ENCODE data around the gene SYT2.
"Not testable (repeated sequence)": the region's sequence is repeated elsewhere in the genome, so short reads cannot be mapped to it uniquely, and the experiment has no call there.

The SYT2 gene

GRCh38 chr1:202590975-202591411 is 119.3 kb downstream of the SYT2 start:
- Histone ChIP-seq H3K4me3 (ENCODE audit: low read length) (no peak overlapping the region), H3K9ac (ENCODE audit: low read length) (no peak overlapping the region), H3K9me3 (ENCODE audit: control insufficient read depth, low read length) (no peaks in the 10 kb centered on the region), H3K27me3 (ENCODE audit: control insufficient read depth, insufficient read depth, low read length) (no peaks in the 10 kb centered on the region), H3K36me3 (ENCODE audit: control insufficient read depth, insufficient read depth, low read length) (no peaks in the 10 kb centered on the region), H3K4me1 (ENCODE audit: control insufficient read depth, insufficient read depth, low read length) (peaks cover 8% of the 10 kb centered on the region)

DNA sequence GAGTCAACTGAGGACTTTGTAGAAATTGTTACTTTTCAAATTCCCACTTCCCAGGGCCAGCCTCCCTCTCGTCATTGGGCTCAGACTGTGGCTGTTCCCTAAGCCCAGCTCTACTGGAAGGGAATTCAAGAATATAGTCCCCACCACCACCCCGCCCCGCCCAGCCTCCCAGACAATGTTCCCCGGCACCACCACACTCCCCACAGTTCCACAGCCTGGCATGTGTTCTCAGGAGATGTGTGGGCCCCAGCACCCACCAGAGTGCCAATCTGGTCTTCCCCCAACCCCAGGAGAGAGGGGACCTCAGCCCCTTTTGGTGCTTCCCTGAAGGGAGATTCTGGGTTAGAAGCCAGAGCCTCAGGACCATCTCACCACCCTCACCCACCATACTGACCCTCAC is 120.1 kb downstream of the SYT2 start:
- H3K9me3 ChIP-seq (ENCODE audit: control insufficient read depth, low read length), result no peaks in the 10 kb centered on the region
- H3K36me3 ChIP-seq (ENCODE audit: control insufficient read depth, insufficient read depth, low read length), result no peaks in the 10 kb centered on the region
- no peaks in the 10 kb centered on the region for H3K27me3 ChIP-seq (ENCODE audit: control insufficient read depth, insufficient read depth, low read length)
- H3K9ac ChIP-seq (ENCODE audit: low read length), result no peak overlapping the region
- peaks cover 8% of the 10 kb centered on the region for H3K4me1 ChIP-seq (ENCODE audit: control insufficient read depth, insufficient read depth, low read length)
- no peak overlapping the region for H3K4me3 ChIP-seq (ENCODE audit: low read length)

DNA sequence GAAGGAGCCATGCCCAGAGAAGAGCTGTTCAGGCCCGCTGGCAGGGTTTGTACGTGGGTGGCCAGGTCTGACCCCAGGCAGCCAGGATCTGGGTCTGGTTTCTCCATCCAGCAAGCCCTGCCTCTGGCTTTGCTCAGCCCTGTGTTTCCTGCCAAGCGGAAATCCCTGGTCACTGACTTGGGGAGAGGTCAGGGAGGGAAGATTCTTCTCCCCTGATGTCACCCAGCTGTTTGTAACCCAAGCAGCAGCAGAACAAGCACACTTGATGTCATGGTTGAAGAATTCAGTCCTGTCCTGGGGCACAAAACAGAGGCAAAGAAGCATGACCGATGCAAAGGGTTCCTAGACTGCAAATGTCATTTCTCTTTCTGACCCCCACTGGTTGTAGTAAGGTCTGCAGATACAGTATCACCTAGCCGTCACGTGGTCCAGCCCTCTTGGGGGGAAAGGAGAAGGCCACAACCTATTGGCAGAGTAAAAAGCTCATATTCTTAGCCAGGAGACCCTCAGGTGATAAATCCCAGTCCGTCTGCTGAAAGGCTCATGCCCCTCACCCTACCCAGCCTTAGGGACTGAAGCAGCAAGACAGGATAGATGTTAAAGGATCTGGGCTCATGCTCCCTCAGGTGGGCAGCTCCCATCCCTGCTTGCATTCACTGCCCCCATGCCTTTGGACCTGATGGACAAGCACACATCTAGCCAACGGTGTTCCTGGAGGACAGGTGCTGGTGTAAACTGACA is 120.9 kb downstream of the SYT2 start:
- Histone ChIP-seq H3K4me3 (ENCODE audit: low read length) (no peak overlapping the region), H3K9ac (ENCODE audit: low read length) (no peak overlapping the region), H3K9me3 (ENCODE audit: control insufficient read depth, low read length) (no peaks in the 10 kb centered on the region), H3K36me3 (ENCODE audit: control insufficient read depth, insufficient read depth, low read length) (no peaks in the 10 kb centered on the region), H3K27me3 (ENCODE audit: control insufficient read depth, insufficient read depth, low read length) (no peaks in the 10 kb centered on the region), H3K4me1 (ENCODE audit: control insufficient read depth, insufficient read depth, low read length) (peaks cover 8% of the 10 kb centered on the region)

DNA sequence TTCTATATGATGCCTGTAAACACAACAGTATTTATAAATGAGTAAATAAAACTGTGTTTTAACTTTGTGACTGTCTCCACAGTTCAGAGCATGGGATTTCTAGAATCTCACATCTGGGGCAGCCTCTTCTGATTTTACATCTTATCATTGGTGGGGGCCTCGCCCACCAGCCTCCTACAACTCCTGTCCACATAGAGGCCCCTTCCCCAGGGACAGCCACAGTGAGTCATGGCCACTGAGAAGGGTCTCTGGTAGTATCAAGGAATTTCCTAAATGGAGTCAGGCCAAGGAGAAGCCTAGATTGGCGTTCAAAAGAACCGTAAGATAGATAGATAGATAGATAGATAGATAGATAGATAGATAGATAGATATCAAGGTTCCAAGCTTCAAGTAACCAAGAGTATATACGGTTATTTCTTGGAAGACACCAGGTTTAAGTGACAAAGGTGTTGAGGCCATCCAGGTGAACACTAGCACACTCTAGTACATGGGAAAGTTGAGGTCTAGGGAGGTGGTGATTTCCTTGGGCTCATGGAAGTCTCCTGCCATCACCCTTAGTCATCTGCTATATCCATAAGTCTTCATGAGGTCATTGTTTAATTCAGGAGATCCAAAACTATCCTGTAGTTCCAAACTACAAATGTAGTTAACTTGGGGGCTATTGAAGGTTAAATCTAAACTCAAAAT is 121.6 kb downstream of the SYT2 start:
- no peaks in the 10 kb centered on the region for H3K9me3 ChIP-seq (ENCODE audit: control insufficient read depth, low read length)
- no peak overlapping the region for H3K4me3 ChIP-seq (ENCODE audit: low read length)
- H3K36me3 ChIP-seq (ENCODE audit: control insufficient read depth, insufficient read depth, low read length), result no peaks in the 10 kb centered on the region
- no peak overlapping the region for H3K9ac ChIP-seq (ENCODE audit: low read length)
- H3K27me3 ChIP-seq (ENCODE audit: control insufficient read depth, insufficient read depth, low read length), result no peaks in the 10 kb centered on the region
- peaks cover 8% of the 10 kb centered on the region for H3K4me1 ChIP-seq (ENCODE audit: control insufficient read depth, insufficient read depth, low read length)

DNA sequence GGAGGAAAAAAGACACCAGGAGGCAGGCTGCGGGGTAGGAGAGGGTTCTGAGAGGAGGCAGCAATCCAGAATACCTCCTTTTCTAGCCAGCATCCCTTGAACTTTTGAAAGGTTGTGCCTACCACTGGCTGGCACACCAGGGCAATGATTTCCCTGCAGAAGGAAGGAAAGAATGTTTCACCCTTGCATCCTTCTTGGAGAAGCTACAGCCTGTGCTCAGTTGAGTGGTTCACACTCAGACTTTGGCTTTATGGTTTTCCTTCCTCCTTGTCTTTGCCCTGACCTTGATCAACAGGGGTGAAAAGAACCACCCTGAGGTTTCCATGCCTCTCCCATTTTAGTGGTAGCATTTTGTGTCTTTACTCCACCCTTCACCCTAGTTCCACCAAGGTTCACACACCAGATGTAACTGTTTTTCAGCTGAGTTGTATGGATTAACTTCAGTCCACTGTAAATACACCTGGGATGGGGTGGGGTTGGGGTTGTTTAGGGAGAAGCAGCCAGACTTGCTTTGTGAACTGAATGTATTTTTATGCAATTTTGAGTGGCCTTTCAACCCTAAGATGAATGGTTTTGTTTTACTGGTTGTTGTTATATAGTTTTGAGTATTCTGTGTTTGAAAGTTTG is 122.3 kb downstream of the SYT2 start:
- no peak overlapping the region for H3K4me3 ChIP-seq (ENCODE audit: low read length)
- peaks cover 8% of the 10 kb centered on the region for H3K4me1 ChIP-seq (ENCODE audit: control insufficient read depth, insufficient read depth, low read length)
- no peaks in the 10 kb centered on the region for H3K9me3 ChIP-seq (ENCODE audit: control insufficient read depth, low read length)
- H3K36me3 ChIP-seq (ENCODE audit: control insufficient read depth, insufficient read depth, low read length), result no peaks in the 10 kb centered on the region
- H3K9ac ChIP-seq (ENCODE audit: low read length), result no peak overlapping the region
- H3K27me3 ChIP-seq (ENCODE audit: control insufficient read depth, insufficient read depth, low read length), result no peaks in the 10 kb centered on the region

DNA sequence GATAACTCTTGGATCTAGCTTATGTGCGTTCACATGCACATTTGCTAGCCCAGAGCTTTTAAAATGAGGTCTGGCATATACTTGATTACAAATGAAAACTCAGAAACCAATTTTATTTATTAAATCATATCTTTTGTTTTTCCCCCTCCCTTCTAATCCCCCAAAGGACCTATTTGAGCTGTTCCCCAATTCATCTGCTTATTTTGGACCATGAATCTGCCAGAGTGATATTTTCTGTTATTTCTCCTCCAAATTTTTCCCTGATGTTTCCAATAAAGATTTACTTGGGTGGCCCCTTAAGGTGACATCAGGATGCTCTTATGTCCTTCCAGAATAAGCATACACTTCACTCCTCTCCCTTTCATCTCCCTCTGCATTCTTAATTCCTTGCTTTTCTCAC is 123.4 kb downstream of the SYT2 start:
- Histone ChIP-seq H3K9ac (ENCODE audit: low read length) (no peak overlapping the region), H3K9me3 (ENCODE audit: control insufficient read depth, low read length) (no peaks in the 10 kb centered on the region), H3K27me3 (ENCODE audit: control insufficient read depth, insufficient read depth, low read length) (no peaks in the 10 kb centered on the region), H3K4me3 (ENCODE audit: low read length) (no peak overlapping the region), H3K4me1 (ENCODE audit: control insufficient read depth, insufficient read depth, low read length) (peaks cover 8% of the 10 kb centered on the region), H3K36me3 (ENCODE audit: control insufficient read depth, insufficient read depth, low read length) (no peaks in the 10 kb centered on the region)

GRCh38 chr1:202586018-202586821 is 124.0 kb downstream of the SYT2 start:
- Histone ChIP-seq H3K4me1 (ENCODE audit: control insufficient read depth, insufficient read depth, low read length) (peaks cover 8% of the 10 kb centered on the region), H3K9me3 (ENCODE audit: control insufficient read depth, low read length) (no peaks in the 10 kb centered on the region), H3K36me3 (ENCODE audit: control insufficient read depth, insufficient read depth, low read length) (no peaks in the 10 kb centered on the region), H3K9ac (ENCODE audit: low read length) (peak overlapping the region; percentile 9), H3K27me3 (ENCODE audit: control insufficient read depth, insufficient read depth, low read length) (no peaks in the 10 kb centered on the region), H3K4me3 (ENCODE audit: low read length) (no peak overlapping the region)

- Histone ChIP-seq H3K9me3 (ENCODE audit: control insufficient read depth, low read length) (no peaks in the 10 kb centered on the region), H3K36me3 (ENCODE audit: control insufficient read depth, insufficient read depth, low read length) (no peaks in the 10 kb centered on the region), H3K4me3 (ENCODE audit: low read length) (no peak overlapping the region), H3K9ac (ENCODE audit: low read length) (no peak overlapping the region), H3K27me3 (ENCODE audit: control insufficient read depth, insufficient read depth, low read length) (no peaks in the 10 kb centered on the region), H3K4me1 (ENCODE audit: control insufficient read depth, insufficient read depth, low read length) (peaks cover 8% of the 10 kb centered on the region)
These were observed 124.7 kb downstream of the SYT2 start for GRCh38 chr1:202585590-202585933.

DNA sequence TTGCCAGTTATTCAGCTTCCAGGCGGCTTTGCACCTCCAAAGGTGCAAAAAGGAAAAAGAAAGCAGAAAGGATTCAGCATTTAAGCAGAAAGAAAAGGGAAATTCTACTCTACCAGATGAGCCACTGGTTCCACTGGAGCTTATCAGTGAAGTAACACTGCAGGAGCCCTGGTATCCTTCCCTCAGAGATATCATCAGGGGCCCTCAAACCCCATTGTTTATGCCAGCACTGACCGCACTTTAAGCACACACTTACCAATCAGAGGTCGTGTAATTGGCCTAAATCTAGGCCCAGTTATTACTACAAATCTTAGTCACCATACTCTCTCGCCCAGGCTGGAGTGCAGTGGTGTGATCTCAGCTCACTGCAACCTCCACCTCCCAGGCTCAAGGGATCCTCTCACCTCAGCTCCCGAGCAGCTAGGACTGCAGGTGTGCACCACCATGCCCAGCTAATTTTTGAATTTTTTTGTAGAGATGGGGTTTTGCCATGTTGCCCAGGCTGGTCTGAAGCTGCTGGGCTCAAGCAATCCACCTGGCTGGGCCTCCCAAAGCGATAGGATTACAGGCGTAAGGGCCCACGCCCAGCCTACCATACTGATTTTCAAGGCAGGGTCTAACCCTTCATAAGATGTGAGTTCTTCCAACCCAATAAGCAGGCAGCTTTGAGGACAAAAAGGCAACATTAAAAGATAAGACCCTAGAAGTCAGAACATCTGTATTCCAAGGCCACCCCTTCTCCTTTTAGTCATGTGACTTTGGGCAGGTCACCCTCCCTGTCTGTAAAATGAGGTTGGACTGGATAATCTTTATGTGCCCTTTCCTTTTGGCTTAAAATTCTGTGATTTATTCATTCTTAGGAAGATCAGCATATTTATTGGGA is 125.3 kb downstream of the SYT2 start:
- Histone ChIP-seq H3K4me3 (ENCODE audit: low read length) (no peak overlapping the region), H3K36me3 (ENCODE audit: control insufficient read depth, insufficient read depth, low read length) (no peaks in the 10 kb centered on the region), H3K27me3 (ENCODE audit: control insufficient read depth, insufficient read depth, low read length) (no peaks in the 10 kb centered on the region), H3K9ac (ENCODE audit: low read length) (no peak overlapping the region), H3K4me1 (ENCODE audit: control insufficient read depth, insufficient read depth, low read length) (peaks cover 8% of the 10 kb centered on the region), H3K9me3 (ENCODE audit: control insufficient read depth, low read length) (no peaks in the 10 kb centered on the region)

DNA sequence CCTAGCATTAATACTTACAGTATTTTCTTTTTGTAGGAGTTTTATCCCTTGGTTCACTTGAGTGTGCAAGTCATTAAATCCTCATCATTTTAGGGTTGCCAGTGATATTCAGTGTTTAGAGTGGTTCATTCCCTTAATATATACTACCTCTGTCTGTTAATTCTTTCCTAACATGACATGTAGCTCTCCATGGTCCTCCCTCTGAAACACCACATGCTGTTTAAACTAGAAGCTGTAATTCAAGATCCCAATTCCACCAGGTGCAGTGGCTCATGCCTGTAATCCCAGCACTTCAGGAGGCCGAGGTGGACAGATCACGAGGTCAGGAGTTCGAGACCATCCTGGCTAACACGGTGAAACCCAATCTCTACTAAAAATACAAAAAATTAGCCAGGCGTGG is 127.9 kb downstream of the SYT2 start:
- H3K4me1 ChIP-seq (ENCODE audit: control insufficient read depth, insufficient read depth, low read length), result peaks cover 15% of the 10 kb centered on the region
- H3K9me3 ChIP-seq (ENCODE audit: control insufficient read depth, low read length); H3K9ac ChIP-seq (ENCODE audit: low read length); H3K27me3 ChIP-seq (ENCODE audit: control insufficient read depth, insufficient read depth, low read length); H3K36me3 ChIP-seq (ENCODE audit: control insufficient read depth, insufficient read depth, low read length); H3K4me3 ChIP-seq (ENCODE audit: low read length): not testable (repeated sequence)

GRCh38 chr1:202580619-202581018 is 129.6 kb downstream of the SYT2 start:
- Histone ChIP-seq H3K4me1 (ENCODE audit: control insufficient read depth, insufficient read depth, low read length) (peaks cover 7% of the 10 kb centered on the region), H3K9ac (ENCODE audit: low read length) (no peak overlapping the region), H3K9me3 (ENCODE audit: control insufficient read depth, low read length) (no peaks in the 10 kb centered on the region), H3K36me3 (ENCODE audit: control insufficient read depth, insufficient read depth, low read length) (no peaks in the 10 kb centered on the region), H3K27me3 (ENCODE audit: control insufficient read depth, insufficient read depth, low read length) (no peaks in the 10 kb centered on the region), H3K4me3 (ENCODE audit: low read length) (no peak overlapping the region)
